ENCODE results near the gene DTNA. TPM values are rescaled to one million over a fixed set of nuclear protein-coding genes. Genes with fewer than 3 reads are reported as not detected.

DTNA gene
- total RNA-seq, 1 donor: 10.1 TPM

DNA sequence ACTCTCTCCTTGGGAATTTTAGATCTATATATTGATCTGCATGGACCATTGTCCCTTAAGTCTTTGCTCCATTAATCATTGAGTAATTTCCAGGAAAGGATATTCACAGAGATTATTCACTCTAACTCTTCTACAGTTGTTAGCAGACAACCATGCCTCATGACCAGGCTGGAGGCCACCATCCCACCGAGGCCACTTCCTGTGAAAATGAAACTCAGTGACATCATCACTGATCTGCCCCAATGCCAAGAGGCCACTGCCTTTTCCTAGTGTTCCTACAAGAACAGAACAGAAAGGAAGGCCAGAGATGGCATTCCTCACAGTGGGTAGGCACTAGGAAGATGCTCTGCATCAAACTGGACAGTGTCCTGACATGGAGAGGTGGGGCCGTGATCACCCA is 161.3 kb downstream of the DTNA start:
- Histone ChIP-seq H3K36me3 (ENCODE audit: insufficient read depth, low read length) (no peaks in the 10 kb centered on the region), H3K9me3 (ENCODE audit: low read depth, low read length) (no peaks in the 10 kb centered on the region), H2AFZ (ENCODE audit: low read length) (no peak overlapping the region), H3K27me3 (ENCODE audit: insufficient read depth, low read length) (no peaks in the 10 kb centered on the region), H3K4me3 (ENCODE audit: insufficient read depth, low read length) (no peak overlapping the region), H3K4me1 (ENCODE audit: insufficient read depth, low read length) (no peaks in the 10 kb centered on the region), H4K20me1 (ENCODE audit: insufficient read depth, low read length) (no peaks in the 10 kb centered on the region), H3K4me2 (ENCODE audit: insufficient read depth, low read length) (no peak overlapping the region), H3K79me2 (ENCODE audit: insufficient read depth, low read length) (no peaks in the 10 kb centered on the region), H3K27ac (ENCODE audit: low read depth, low read length) (no peak overlapping the region)
- no peak for DNase-seq (ENCODE audit: insufficient read length, low spot score, missing footprints)
- TF ChIP-seq CTCF (IDR thresholded peaks at IDR 0.05; ENCODE audit: extremely low read depth, low read depth, low read length): no peak

GRCh38 chr18:34872066-34872465 is 162.0 kb downstream of the DTNA start:
- TF ChIP-seq CTCF (IDR thresholded peaks at IDR 0.05; ENCODE audit: extremely low read depth, low read depth, low read length): no peak
- no peak overlapping the region for H2AFZ ChIP-seq (ENCODE audit: low read length)
- H3K4me3 ChIP-seq (ENCODE audit: insufficient read depth, low read length): no peak overlapping the region
- no peaks in the 10 kb centered on the region for H3K4me1 ChIP-seq (ENCODE audit: insufficient read depth, low read length)
- no peaks in the 10 kb centered on the region for H4K20me1 ChIP-seq (ENCODE audit: insufficient read depth, low read length)
- no peaks in the 10 kb centered on the region for H3K27me3 ChIP-seq (ENCODE audit: insufficient read depth, low read length)
- no peak overlapping the region for H3K27ac ChIP-seq (ENCODE audit: low read depth, low read length)
- DNase-seq (ENCODE audit: insufficient read length, low spot score, missing footprints): peak; percentile 13
- no peaks in the 10 kb centered on the region for H3K9me3 ChIP-seq (ENCODE audit: low read depth, low read length)
- H3K36me3 ChIP-seq (ENCODE audit: insufficient read depth, low read length): no peaks in the 10 kb centered on the region
- no peaks in the 10 kb centered on the region for H3K79me2 ChIP-seq (ENCODE audit: insufficient read depth, low read length)
- no peak overlapping the region for H3K4me2 ChIP-seq (ENCODE audit: insufficient read depth, low read length)

DNA sequence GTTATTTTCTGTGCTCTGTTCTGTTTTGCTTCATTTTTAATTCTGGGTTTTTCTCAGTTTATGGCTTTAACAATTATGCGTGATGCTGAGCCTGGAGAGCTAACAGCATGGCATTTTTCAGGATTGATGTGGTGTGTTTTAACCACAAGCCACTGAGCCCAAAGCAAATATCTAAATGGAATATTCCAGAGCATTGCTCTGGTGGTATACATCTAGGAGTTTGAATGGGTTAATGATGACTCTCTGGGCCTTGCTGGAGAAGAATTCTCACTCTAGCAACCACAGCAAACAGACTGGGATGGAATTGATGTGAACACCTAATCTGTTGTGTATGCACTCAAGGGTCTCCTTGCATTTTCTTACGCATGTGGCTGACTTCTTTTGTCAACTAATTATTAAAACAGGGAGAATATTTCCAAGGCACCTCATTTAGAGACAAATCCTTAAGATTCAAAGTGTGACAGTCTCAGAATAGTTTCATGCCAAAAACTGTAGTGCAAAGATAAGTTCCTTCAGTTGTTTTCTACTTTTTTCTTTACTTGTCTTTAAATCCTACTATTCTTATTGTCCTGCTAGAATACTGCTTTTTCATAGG is 164.0 kb downstream of the DTNA start:
- no peaks in the 10 kb centered on the region for H3K9me3 ChIP-seq (ENCODE audit: low read depth, low read length)
- no peaks in the 10 kb centered on the region for H3K4me1 ChIP-seq (ENCODE audit: insufficient read depth, low read length)
- DNase-seq (ENCODE audit: insufficient read length, low spot score, missing footprints): peak; percentile 3

GRCh38 chr18:34875150-34875549 is 165.1 kb downstream of the DTNA start:
- no peaks in the 10 kb centered on the region for H3K36me3 ChIP-seq (ENCODE audit: insufficient read depth, low read length)
- no peaks in the 10 kb centered on the region for H3K27me3 ChIP-seq (ENCODE audit: insufficient read depth, low read length)
- H4K20me1 ChIP-seq (ENCODE audit: insufficient read depth, low read length): no peaks in the 10 kb centered on the region
- no peak for DNase-seq (ENCODE audit: insufficient read length, low spot score, missing footprints)
- H3K4me1 ChIP-seq (ENCODE audit: insufficient read depth, low read length): no peaks in the 10 kb centered on the region
- no peaks in the 10 kb centered on the region for H3K9me3 ChIP-seq (ENCODE audit: low read depth, low read length)
- no peak overlapping the region for H3K27ac ChIP-seq (ENCODE audit: low read depth, low read length)
- H3K79me2 ChIP-seq (ENCODE audit: insufficient read depth, low read length): no peaks in the 10 kb centered on the region
- H3K4me2 ChIP-seq (ENCODE audit: insufficient read depth, low read length): no peak overlapping the region
- no peak overlapping the region for H3K4me3 ChIP-seq (ENCODE audit: insufficient read depth, low read length)
- no peak overlapping the region for H2AFZ ChIP-seq (ENCODE audit: low read length)
- TF ChIP-seq CTCF (IDR thresholded peaks at IDR 0.05; ENCODE audit: extremely low read depth, low read depth, low read length): no peak

More for the DNA sequence above, 164.0 kb downstream of the DTNA start:
- no peaks in the 10 kb centered on the region for H3K36me3 ChIP-seq (ENCODE audit: insufficient read depth, low read length)
- H3K79me2 ChIP-seq (ENCODE audit: insufficient read depth, low read length): no peaks in the 10 kb centered on the region
- no peak overlapping the region for H3K27ac ChIP-seq (ENCODE audit: low read depth, low read length)
- no peak overlapping the region for H3K4me2 ChIP-seq (ENCODE audit: insufficient read depth, low read length)
- H2AFZ ChIP-seq (ENCODE audit: low read length): no peak overlapping the region
- no peaks in the 10 kb centered on the region for H4K20me1 ChIP-seq (ENCODE audit: insufficient read depth, low read length)
- TF ChIP-seq CTCF (IDR thresholded peaks at IDR 0.05; ENCODE audit: extremely low read depth, low read depth, low read length): no peak
- H3K27me3 ChIP-seq (ENCODE audit: insufficient read depth, low read length): no peaks in the 10 kb centered on the region
- H3K4me3 ChIP-seq (ENCODE audit: insufficient read depth, low read length): no peak overlapping the region
